GM21528 (cell line): ENCODE data around the gene DCBLD2.
"Not testable (repeated sequence)": the region's sequence is repeated elsewhere in the genome, so short reads cannot be mapped to it uniquely, and the experiment has no call there.

Experiments
- ATAC-seq: cut with Tn5 transposase; IDR thresholded peaks from one replicate; pipeline ENCODE4 v1.9.1; 2021; ENCODE audit warnings: mild to moderate bottlenecking, moderate library complexity; ENCODE audit not compliant: unreplicated experiment, low FRiP score

DCBLD2 gene

DNA sequence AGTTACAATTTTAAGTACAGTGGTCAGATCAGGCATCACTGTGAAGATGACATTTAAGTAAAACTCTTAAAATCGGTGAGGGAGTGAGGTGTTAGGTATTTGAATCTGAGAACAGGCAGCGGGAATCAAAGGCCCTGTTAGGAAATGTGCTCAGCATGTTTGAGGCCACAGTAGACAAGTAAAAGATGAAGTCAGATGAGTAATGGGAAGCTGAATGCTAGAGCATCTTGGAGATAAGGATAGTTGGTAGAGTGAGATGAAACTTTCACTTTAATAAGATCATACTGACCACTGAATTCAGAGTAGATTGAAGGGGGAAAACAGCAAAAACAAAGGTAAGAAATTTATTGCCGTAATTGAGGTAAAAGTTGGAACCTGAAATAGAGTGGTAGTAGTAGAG is 61.6 kb downstream of the DCBLD2 start:
- no peak for ATAC-seq

- not testable (repeated sequence) for ATAC-seq
Measured at GRCh38 chr3:98831060-98831459, 70.4 kb downstream of the DCBLD2 start.

DNA sequence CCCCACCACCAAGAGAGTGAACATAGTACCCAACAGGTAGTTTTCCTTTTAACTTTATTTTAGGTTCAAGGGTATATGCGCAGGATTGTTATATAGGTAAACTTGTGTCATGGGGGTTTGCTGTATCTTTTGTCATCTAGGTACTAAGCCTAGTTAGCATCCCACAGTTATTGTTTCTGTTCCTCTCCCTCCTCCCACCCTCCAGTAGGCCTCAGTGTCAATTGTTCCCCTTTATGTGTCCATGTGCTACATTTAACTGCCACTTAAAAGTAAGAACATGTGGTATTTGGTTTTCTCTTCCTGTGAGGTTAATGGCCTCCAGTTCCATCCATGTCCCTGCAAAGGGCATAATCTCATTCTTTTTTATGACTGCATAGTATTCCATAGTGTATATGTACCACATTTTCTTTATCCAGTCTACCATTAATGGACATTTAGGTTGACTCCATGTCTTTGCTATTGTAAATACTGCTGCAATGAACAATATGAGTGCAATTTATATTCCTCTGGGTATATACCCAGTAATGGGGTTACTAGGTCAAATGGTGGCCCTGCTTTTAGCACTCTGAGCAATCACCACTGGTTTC is 72.2 kb downstream of the DCBLD2 start:
- ATAC-seq: no peak

GRCh38 chr3:98827221-98827920 is 74.1 kb downstream of the DCBLD2 start:
- ATAC-seq: no peak

- ATAC-seq: no peak
Measured at GRCh38 chr3:98826126-98826525, 75.4 kb downstream of the DCBLD2 start.

DNA sequence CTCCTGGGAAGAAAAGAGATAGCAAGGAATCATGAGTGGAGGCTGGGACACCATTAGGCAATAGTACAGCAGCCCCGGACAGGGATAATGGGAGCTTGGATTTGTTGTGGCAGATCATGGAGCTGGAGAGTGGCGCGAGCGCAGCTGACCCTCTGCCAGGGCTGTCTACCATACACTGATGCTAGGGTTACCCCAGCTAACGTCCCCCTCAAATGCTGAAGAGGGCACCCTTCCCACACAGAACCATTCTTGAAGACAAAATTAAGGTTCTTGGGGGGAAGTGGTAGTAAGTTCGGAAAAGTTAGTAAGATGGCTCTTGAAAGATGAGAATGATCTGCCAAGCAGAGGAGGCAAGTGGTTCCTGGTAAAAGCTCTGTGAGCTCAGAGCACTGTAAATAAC is 77.2 kb downstream of the DCBLD2 start:
- ATAC-seq: no peak

DNA sequence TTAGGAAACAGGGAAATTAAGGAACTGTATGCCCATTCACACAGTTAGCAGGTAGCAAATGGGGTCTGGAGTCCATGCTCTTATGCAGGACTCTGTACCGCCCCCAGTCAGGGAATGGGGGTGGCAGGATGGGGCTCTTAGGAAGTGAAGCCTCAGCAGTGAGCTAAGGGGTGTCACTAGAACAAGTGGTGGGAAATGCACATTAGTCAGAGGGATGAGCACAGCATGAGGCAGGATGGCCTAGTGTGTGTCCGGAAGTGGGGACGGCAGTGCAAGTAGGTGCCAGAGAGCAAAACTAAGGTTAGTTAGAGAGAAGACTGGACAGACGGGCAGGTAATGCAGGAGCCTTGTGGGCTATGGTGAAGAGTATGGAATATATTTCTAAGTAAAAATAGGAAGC is 77.7 kb downstream of the DCBLD2 start:
- no peak for ATAC-seq

DNA sequence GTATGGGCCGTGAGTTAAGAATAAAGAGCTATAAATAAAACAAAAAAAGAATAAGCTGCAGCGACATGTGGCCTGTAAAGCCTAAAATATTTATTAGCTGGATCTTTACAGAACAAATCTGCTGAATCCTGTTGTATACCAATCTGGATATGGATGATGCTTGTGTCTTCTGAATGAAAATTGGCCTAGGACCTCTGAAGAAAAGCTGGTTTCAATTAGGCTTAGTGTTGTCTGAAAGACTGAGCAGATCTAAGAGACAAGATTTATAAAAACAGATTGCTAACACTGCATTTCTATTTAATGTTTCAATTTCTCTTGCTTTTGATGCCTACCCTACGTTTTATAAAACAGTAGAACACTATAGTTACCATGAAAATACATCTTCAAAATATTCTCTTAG is 80.4 kb downstream of the DCBLD2 start:
- ATAC-seq: no peak

DNA sequence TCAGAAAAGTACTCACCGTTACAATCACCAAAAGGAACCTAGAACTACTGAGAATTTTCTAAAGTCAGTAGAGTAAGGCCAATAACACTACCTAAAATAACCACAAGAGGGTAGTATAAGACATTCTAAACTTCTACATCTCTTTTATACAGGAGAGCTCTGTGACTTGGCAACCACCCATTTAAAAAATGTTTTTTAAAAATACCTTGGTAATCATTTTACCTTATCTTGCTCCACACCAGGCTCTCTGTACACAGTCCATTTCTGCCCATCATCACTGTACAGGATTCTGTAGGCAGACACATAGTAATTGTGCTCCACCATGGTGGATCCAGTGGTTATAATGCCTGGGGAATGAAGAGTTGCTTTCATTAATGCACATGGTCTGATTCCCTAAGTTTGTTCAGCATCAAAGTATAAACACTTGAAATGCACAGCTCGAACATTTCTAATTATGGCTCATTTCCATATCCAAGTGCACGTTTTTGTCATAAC is 83.9 kb downstream of the DCBLD2 start:
- ATAC-seq: peak; percentile 78

GRCh38 chr3:98814817-98815420 is 86.6 kb downstream of the DCBLD2 start:
- ATAC-seq: no peak

- no peak for ATAC-seq
Measured at GRCh38 chr3:98812851-98813374, 88.6 kb downstream of the DCBLD2 start.

DNA sequence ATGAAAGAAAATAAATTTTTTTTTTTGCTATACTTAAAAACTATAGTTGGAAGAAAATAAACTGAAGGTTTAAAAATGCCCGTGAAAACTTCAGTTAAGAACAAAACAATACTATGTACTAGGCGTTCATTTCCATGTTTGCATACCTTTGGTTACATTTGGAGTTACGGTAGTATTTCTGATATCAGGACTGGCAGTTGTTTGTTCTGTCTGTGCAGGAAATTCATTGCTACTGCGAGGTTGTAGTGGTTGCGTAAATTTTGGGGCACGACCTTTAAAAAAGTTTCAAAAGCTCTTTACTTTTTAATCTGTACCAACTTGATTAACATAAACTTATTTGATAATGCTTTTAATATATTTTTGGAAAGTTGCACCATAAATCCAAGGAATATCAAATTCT is 90.4 kb downstream of the DCBLD2 start:
- no peak for ATAC-seq

GRCh38 chr3:98809557-98809956 is 91.9 kb downstream of the DCBLD2 start:
- ATAC-seq: no peak

DNA sequence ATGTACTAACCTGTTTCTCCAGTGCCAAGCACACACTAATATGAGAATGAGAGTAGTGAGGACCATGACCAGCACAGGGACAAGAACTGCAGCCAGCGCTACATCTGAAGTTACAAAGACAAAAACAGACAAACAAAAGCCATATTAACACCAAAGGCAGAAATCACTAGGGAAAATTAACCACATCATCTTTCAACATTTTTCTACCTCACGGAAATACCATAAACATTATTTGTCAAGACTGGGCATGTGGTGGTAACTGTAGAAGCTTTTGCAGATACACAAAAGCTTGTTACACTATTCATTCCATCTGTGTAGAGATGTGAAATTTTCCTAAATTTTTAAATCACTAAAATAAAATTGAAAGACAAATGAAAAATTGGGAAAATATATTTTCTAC is 93.4 kb downstream of the DCBLD2 start:
- no peak for ATAC-seq

DNA sequence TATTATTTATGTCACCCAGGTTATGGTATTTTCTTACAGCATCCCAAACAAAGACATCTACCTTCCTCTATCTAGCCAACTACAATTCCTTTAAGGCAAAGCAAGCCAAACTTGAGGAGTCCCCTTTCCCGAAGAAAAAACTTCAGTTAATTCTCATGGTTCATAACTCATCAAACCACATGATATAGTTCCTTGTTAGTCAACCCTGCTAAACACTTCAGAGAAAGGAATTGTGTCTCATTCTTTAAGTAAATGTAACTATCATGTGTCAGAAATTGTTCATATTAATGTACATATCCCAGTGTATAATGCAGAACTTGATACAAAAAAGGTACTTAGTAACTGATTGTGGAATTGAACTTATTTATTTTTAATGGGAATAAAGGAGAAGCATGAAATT is 93.9 kb downstream of the DCBLD2 start:
- ATAC-seq: no peak

DNA sequence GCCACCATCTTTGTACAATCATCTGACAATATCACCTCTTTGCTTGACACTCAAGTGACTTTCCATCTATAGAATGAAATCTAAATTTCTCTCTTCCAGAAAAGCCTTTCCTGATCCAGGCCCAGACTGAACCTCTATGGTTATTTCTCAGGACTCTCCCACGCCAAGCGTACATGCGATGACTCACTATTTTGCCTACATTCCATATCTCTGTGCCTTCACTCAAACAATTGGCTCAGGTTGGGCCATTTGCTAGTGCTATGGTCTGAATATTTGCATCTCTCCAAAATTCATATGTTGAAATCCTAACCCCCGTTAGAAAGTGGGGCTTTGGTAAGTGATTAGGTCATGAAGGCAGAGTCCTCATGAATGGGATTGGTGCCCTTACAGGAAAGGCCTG is 94.5 kb downstream of the DCBLD2 start:
- no peak for ATAC-seq

DNA sequence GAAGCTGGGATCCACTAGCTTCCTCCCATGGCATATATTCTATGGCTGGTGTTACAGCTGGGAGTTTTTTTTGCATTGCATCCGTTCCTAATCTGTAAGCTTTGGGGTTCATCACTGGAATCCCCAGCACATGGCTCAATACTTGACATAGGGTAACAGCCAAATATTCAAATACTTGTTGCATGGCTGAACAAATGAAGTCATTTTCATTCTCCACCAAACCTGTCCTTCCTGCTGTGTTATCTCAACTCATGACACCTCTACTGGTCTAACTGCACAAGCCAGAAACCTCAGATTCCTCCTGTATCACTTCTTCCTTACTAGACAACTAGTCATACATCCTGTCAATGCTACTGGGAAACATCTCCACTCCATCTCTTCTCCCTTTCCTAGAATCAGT is 95.0 kb downstream of the DCBLD2 start:
- no peak for ATAC-seq

DNA sequence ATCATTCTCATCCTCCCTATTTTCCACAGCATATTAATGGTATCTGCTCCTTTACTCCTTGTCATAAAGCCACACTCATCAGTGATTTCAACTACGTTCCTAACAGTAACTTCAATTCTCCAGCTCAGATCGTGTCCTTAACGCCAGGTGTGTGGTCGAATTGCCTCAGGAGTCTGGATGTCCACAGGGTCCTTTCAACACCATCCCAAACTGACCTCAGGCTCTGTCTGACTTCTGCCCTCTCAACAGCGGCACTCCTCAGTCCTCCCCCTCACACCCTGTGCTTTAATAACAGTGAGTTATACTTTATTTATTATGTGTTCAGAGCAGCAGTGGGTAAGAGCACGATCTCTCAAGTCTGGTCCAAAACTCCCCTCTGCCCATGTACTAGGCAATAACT is 95.9 kb downstream of the DCBLD2 start:
- ATAC-seq: no peak

GRCh38 chr3:98801043-98801747 is 100.3 kb downstream of the DCBLD2 start:
- no peak for ATAC-seq

DNA sequence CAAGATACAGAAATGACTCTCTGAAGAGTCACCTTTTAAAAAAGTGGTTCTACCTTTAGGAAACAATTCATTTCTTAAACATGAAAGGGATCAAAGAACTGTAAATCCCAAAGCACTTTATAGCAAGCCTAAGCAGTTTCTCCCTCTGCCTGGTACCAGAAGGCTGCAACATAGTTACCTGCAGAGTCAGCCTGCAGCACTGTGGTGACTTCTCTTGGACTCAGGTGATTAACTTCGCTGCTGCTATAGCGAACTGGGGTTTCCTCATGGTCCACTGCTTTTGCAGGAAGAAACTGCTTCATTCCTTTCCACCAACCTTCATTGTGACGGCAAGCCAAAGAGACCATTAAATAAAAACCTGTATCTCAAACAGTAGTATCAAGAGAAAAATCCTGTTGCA is 101.1 kb downstream of the DCBLD2 start:
- no peak for ATAC-seq

GRCh38 chr3:98799479-98799878 is 102.0 kb downstream of the DCBLD2 start:
- no peak for ATAC-seq
